ENCODE measurements around the gene ANKMY2. TPM values are rescaled to one million over a fixed set of nuclear protein-coding genes. Genes with fewer than 3 reads are reported as not detected.
"Not testable (repeated sequence)": the region's sequence is repeated elsewhere in the genome, so short reads cannot be mapped to it uniquely, and the experiment has no call there.

Gene ANKMY2
- total RNA-seq, 1 donor from 2014 or later: 68.5 TPM

- H3K27me3 Mint-ChIP-seq (ENCODE audit: insufficient read depth, low read depth): no peaks in the 10 kb centered on the region
- DNase-seq (ENCODE audit: low spot score): no peak
- Histone ChIP-seq H3K9ac (no peak overlapping the region), H3K27ac (no peak overlapping the region), H3K27me3 (no peaks in the 10 kb centered on the region), H3F3A (ENCODE audit: low read depth) (no peaks in the 10 kb centered on the region), H4K20me1 (ENCODE audit: low read depth) (no peaks in the 10 kb centered on the region), H3K4me1 (no peaks in the 10 kb centered on the region), H3K4me2 (no peak overlapping the region), H3K36me3 (peaks cover 3% of the 10 kb centered on the region), H3K9me3 (ENCODE audit: low read depth) (no peaks in the 10 kb centered on the region), H3K79me2 (ENCODE audit: low read depth) (peaks cover 54% of the 10 kb centered on the region), H3K4me3 (no peak overlapping the region), H2AFZ (replicated peaks) (no peak overlapping the region)
- H3K9me3 Mint-ChIP-seq: peaks cover 2% of the 10 kb centered on the region
- peaks cover 51% of the 10 kb centered on the region for H3K36me3 Mint-ChIP-seq
- peaks cover 3% of the 10 kb centered on the region for H3K4me1 Mint-ChIP-seq
- no peak overlapping the region for H3K27ac Mint-ChIP-seq
- TF ChIP-seq EZH2 (IDR thresholded peaks at IDR 0.05) (no peak), EZH2phosphoT487 (IDR thresholded peaks at IDR 0.05) (no peak)
- TF ChIP-seq, protein P1, sequence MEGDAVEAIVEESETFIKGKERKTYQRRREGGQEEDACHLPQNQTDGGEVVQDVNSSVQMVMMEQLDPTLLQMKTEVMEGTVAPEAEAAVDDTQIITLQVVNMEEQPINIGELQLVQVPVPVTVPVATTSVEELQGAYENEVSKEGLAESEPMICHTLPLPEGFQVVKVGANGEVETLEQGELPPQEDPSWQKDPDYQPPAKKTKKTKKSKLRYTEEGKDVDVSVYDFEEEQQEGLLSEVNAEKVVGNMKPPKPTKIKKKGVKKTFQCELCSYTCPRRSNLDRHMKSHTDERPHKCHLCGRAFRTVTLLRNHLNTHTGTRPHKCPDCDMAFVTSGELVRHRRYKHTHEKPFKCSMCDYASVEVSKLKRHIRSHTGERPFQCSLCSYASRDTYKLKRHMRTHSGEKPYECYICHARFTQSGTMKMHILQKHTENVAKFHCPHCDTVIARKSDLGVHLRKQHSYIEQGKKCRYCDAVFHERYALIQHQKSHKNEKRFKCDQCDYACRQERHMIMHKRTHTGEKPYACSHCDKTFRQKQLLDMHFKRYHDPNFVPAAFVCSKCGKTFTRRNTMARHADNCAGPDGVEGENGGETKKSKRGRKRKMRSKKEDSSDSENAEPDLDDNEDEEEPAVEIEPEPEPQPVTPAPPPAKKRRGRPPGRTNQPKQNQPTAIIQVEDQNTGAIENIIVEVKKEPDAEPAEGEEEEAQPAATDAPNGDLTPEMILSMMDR (IDR thresholded peaks at IDR 0.05): no peak
- no peak overlapping the region for H3K4me3 Mint-ChIP-seq
Measured at GRCh38 chr7:16667355-16667754, 21.8 kb upstream of the ANKMY2 start.

GRCh38 chr7:16661924-16662323, 16.4 kb upstream of the ANKMY2 start:
- H3K4me3 ChIP-seq: no peak overlapping the region
- peaks cover 2% of the 10 kb centered on the region for H3K9me3 Mint-ChIP-seq
- no peak overlapping the region for H3K4me3 Mint-ChIP-seq
- no peaks in the 10 kb centered on the region for H3F3A ChIP-seq (ENCODE audit: low read depth)
- H3K79me2 ChIP-seq (ENCODE audit: low read depth): peaks cover 88% of the 10 kb centered on the region
- peaks cover 4% of the 10 kb centered on the region for H3K4me1 Mint-ChIP-seq
- no peak overlapping the region for H2AFZ ChIP-seq (replicated peaks)
- H3K4me2 ChIP-seq: no peak overlapping the region
- H3K27me3 ChIP-seq: no peaks in the 10 kb centered on the region
- peaks cover 18% of the 10 kb centered on the region for H3K36me3 Mint-ChIP-seq
- no peaks in the 10 kb centered on the region for H3K9me3 ChIP-seq (ENCODE audit: low read depth)
- H4K20me1 ChIP-seq (ENCODE audit: low read depth): no peaks in the 10 kb centered on the region
- DNase-seq (ENCODE audit: low spot score): no peak
- no peaks in the 10 kb centered on the region for H3K27me3 Mint-ChIP-seq (ENCODE audit: insufficient read depth, low read depth)
- TF ChIP-seq EZH2phosphoT487 (IDR thresholded peaks at IDR 0.05) (no peak), EZH2 (IDR thresholded peaks at IDR 0.05) (no peak)
- TF ChIP-seq, protein P1 (IDR thresholded peaks at IDR 0.05): no peak
- peaks cover 29% of the 10 kb centered on the region for H3K4me1 ChIP-seq
- no peak overlapping the region for H3K27ac ChIP-seq
- peaks cover 3% of the 10 kb centered on the region for H3K36me3 ChIP-seq
- H3K27ac Mint-ChIP-seq: no peak overlapping the region
- H3K9ac ChIP-seq: no peak overlapping the region

- H3K9ac ChIP-seq: no peak overlapping the region
- no peak overlapping the region for H3K27ac ChIP-seq
- no peak for DNase-seq (ENCODE audit: low spot score)
- H3K4me3 ChIP-seq: no peak overlapping the region
- peaks cover 29% of the 10 kb centered on the region for H3K4me1 ChIP-seq
- H3K4me2 ChIP-seq: no peak overlapping the region
- H3K4me1 Mint-ChIP-seq: peaks cover 4% of the 10 kb centered on the region
- H3K27me3 Mint-ChIP-seq (ENCODE audit: insufficient read depth, low read depth): no peaks in the 10 kb centered on the region
- H3K36me3 ChIP-seq: peaks cover 3% of the 10 kb centered on the region
- H3K9me3 Mint-ChIP-seq: peaks cover 2% of the 10 kb centered on the region
- no peak overlapping the region for H2AFZ ChIP-seq (replicated peaks)
- no peak overlapping the region for H3K4me3 Mint-ChIP-seq
- no peak for TF ChIP-seq EZH2 (IDR thresholded peaks at IDR 0.05)
- TF ChIP-seq, protein P1 (IDR thresholded peaks at IDR 0.05): no peak
- TF ChIP-seq EZH2phosphoT487 (IDR thresholded peaks at IDR 0.05): no peak
- peaks cover 98% of the 10 kb centered on the region for H3K79me2 ChIP-seq (ENCODE audit: low read depth)
- H3K27ac Mint-ChIP-seq: no peak overlapping the region
- no peaks in the 10 kb centered on the region for H3K9me3 ChIP-seq (ENCODE audit: low read depth)
- no peaks in the 10 kb centered on the region for H3F3A ChIP-seq (ENCODE audit: low read depth)
- no peaks in the 10 kb centered on the region for H3K27me3 ChIP-seq
- peaks cover 20% of the 10 kb centered on the region for H3K36me3 Mint-ChIP-seq
- H4K20me1 ChIP-seq (ENCODE audit: low read depth): no peaks in the 10 kb centered on the region
Measured at GRCh38 chr7:16660702-16661464, 15.3 kb upstream of the ANKMY2 start.

DNA sequence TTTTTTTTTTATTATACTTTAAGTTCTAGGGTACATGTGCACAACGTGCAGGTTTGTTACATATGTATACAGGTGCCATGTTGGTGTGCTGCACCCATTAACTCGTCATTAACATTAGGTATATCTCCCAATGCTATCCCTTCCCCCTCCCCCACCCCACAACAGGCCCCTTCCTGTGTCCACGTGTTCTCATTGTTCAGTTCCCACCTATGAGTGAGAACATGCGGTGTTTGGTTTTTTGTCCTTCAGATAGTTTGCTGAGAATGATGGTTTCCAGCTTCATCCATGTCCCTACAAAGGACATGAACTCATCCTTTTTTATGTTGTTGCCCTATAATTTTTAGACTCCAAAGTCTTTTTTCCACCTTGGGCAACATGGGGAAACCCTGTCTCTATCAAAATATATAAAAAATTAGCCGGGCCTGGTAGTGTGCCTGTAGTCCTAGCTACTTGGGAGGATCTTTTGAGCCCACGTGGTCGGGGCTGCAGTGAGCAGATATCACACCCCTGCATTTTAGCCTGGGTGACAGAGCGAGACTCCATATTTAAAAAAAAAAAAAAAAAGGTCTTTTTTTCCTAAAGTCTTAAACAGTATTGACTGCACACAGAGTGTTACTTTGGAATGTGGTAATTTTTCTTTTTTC, 14.4 kb upstream of the ANKMY2 start:
- Histone ChIP-seq H3K79me2 (ENCODE audit: low read depth) (peaks cover 98% of the 10 kb centered on the region), H3K4me1 (peaks cover 29% of the 10 kb centered on the region)
- H3K27ac Mint-ChIP-seq; H3K4me2 ChIP-seq; H3K9me3 ChIP-seq (ENCODE audit: low read depth); H3K9me3 Mint-ChIP-seq; H3F3A ChIP-seq (ENCODE audit: low read depth); H3K27me3 ChIP-seq; H3K27ac ChIP-seq; H4K20me1 ChIP-seq (ENCODE audit: low read depth); H3K27me3 Mint-ChIP-seq (ENCODE audit: insufficient read depth, low read depth); H3K9ac ChIP-seq; DNase-seq (ENCODE audit: low spot score); H2AFZ ChIP-seq (replicated peaks); H3K4me3 Mint-ChIP-seq; H3K4me1 Mint-ChIP-seq; H3K4me3 ChIP-seq; H3K36me3 ChIP-seq: not testable (repeated sequence)
- peaks cover 17% of the 10 kb centered on the region for H3K36me3 Mint-ChIP-seq
